Tibial artery (tissue), 4 donors: ENCODE measurements around the gene PRRC2C.

Experiments
- DNase-seq, 2 donors: peaks; one replicate each; pipeline ENCODE4 v3.0.0-alpha.2; 2019
- H3K27ac ChIP-seq, 2 donors: fragments of 200-600 bp; sonication (generic) in 1 of 2; 1 replicate in 1 of 2; 2 replicates in 1 of 2; pipeline ENCODE4 v1.5.1; 2018 to 2019; ENCODE audit warnings: mild to moderate bottlenecking in 1 of 2
- H3K27me3 ChIP-seq, 2 donors: fragments of 200-600 bp; sonication (generic) in 1 of 2; one replicate each; pipeline versions ENCODE4 v1.5.1 to v1.6.0; 2016 to 2019
- H3K36me3 ChIP-seq, 3 donors: fragments of 200-600 bp; sonication (generic) in 2 of 3; one replicate each; pipeline ENCODE4 v1.5.1; 2016 to 2019; ENCODE audit warnings: mild to moderate bottlenecking in 2 of 3
- H3K4me1 ChIP-seq, 4 donors: fragments of 200-600 bp; sonication (generic) in 2 of 4; 1 replicate in 3 of 4; 2 replicates in 1 of 4; pipeline ENCODE4 v1.5.1; 2016 to 2019
- H3K4me3 ChIP-seq, 2 donors: fragments of 200-600 bp; sonication (generic) in 1 of 2; 1 replicate in 1 of 2; 2 replicates in 1 of 2; pipeline ENCODE4 v1.5.1; 2018 to 2019; ENCODE audit warnings: mild to moderate bottlenecking in 2 of 2
- H3K9me3 ChIP-seq, 3 donors: fragments of 200-600 bp; sonication (generic) in 1 of 3; one replicate each; pipeline ENCODE4 v1.5.1; 2016 to 2019
- intact Hi-C: fragments of 100-400 bp; cut with DNase I; formaldehyde crosslinking; loops from one replicate; pipeline ENCODE4 v1.15.0; 2023; ENCODE audit warnings: low total_unique reads
- TF ChIP-seq, protein P1 (sequence below), 2 experiments: fragments of 200-600 bp in 1 of 2; fragments of 450-650 bp in 1 of 2; IDR thresholded peaks; one replicate each; pipeline ENCODE4 v1.5.1; 2017 to 2019; ENCODE audit warnings: antibody characterized with exemption in 2 of 2, mild to moderate bottlenecking in 1 of 2, moderate library complexity in 1 of 2

PRRC2C gene

DNA sequence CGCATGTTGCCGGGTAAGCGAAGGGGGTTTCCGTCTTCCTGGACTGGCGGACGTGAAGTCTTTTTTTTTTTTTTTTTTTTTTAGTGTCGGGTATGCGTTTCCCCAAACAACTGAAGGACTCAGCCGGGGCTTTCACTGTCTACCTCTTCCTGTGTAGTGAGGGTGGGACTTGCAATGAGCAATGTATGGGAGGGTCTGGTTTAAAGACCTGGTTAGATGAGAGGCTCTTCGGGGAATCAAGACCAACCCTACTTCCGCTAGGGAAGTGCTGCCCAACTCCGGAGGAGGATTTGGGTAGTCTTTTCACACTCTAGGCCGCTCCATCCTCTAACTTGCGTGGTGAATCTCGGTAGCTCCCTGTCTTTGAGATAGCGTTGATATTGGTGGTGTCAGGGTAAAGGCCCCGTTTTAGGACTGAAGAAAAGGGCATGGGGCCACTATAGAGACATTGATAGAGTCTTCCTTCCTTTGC, 754 bp downstream of the PRRC2C start:
- intact Hi-C loops, result no loop called here
- TF ChIP-seq, protein P1, sequence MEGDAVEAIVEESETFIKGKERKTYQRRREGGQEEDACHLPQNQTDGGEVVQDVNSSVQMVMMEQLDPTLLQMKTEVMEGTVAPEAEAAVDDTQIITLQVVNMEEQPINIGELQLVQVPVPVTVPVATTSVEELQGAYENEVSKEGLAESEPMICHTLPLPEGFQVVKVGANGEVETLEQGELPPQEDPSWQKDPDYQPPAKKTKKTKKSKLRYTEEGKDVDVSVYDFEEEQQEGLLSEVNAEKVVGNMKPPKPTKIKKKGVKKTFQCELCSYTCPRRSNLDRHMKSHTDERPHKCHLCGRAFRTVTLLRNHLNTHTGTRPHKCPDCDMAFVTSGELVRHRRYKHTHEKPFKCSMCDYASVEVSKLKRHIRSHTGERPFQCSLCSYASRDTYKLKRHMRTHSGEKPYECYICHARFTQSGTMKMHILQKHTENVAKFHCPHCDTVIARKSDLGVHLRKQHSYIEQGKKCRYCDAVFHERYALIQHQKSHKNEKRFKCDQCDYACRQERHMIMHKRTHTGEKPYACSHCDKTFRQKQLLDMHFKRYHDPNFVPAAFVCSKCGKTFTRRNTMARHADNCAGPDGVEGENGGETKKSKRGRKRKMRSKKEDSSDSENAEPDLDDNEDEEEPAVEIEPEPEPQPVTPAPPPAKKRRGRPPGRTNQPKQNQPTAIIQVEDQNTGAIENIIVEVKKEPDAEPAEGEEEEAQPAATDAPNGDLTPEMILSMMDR (IDR thresholded peaks at IDR 0.05), result no peak
- no peak for DNase-seq
- H3K36me3 ChIP-seq, result peaks cover 0 to 5% (median 0%) of the 10 kb centered on the region in 3 donors
- peak overlapping the region; percentile 95 to 97 for H3K4me3 ChIP-seq
- H3K4me1 ChIP-seq, result peaks cover 0 to 51% (median 30%) of the 10 kb centered on the region in 4 donors
- H3K27me3 ChIP-seq, result no peaks in the 10 kb centered on the region
- H3K27ac ChIP-seq, result peak overlapping the region; percentile 98 to 100
- no peaks in the 10 kb centered on the region for H3K9me3 ChIP-seq

DNA sequence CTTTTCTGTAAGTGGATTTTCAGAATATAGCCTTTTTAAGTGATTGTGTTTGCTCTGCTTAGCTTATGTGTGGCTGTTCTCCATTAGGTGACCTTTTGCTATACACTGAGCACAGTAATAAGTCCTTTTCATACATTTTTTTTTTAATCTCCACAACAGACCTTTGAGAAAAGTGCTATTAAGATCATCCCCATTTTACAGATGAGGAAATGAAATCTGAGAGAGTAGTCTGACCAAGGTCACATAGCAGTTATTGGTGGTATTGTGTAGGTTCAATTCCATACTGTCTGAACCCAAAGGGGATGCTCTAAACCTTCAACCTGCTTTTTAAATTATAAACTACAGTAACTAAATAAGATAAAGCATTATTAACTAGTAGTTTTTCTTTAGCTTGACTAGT, 1.7 kb downstream of the PRRC2C start:
- intact Hi-C loops, result no loop called here
- Histone ChIP-seq H3K27ac (peak overlapping the region; percentile 98 to 100), H3K36me3 (peaks cover 0 to 5% (median 0%) of the 10 kb centered on the region in 3 donors), H3K4me3 (peak overlapping the region; percentile 95 to 97), H3K27me3 (no peaks in the 10 kb centered on the region), H3K4me1 (peaks cover 0 to 59% (median 32%) of the 10 kb centered on the region in 4 donors), H3K9me3 (no peaks in the 10 kb centered on the region)
- TF ChIP-seq, protein P1 (IDR thresholded peaks at IDR 0.05), result no peak
- DNase-seq, result no peak

DNA sequence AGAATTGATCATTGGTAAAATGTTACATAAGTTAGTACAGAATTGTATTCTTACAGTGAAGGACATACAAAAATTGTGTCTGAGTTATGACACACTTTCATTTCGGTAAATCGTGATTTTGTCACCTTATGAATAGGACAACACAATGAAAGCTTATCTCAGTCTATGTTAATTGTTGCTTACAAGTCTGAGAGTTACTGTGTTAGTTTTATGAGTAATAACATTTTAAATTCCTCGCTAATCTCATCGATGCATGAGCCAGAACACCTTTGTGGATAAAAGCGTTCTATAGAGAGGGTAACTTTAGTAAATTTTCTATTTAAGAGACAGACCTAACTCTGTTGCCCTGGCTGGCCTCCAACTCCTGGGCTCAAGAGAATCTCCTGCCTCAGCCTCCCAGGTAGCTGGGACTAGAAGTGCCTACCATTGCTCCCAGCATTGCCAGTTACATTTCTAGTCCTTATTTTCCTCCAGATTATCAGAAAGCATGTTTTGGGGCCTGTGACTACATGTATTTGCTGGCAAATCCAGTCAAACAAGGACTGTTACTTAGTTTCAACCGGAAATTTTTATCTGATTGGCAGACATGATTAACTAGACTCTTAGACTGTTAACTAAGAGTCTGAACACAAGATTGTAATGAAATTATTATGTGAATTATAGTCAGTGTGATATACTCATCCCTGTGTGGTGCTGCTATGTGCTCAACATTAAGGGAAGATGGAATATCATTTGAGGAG, 3.0 kb downstream of the PRRC2C start:
- intact Hi-C loops, result no loop called here
- Histone ChIP-seq H3K27me3 (no peaks in the 10 kb centered on the region), H3K9me3 (no peaks in the 10 kb centered on the region), H3K4me1 (peaks cover 0 to 72% (median 42%) of the 10 kb centered on the region in 4 donors), H3K4me3 (no peak overlapping the region), H3K27ac (no peak overlapping the region), H3K36me3 (peaks cover 0 to 5% (median 0%) of the 10 kb centered on the region in 3 donors)
- TF ChIP-seq, protein P1 (IDR thresholded peaks at IDR 0.05), result no peak
- no peak for DNase-seq

DNA sequence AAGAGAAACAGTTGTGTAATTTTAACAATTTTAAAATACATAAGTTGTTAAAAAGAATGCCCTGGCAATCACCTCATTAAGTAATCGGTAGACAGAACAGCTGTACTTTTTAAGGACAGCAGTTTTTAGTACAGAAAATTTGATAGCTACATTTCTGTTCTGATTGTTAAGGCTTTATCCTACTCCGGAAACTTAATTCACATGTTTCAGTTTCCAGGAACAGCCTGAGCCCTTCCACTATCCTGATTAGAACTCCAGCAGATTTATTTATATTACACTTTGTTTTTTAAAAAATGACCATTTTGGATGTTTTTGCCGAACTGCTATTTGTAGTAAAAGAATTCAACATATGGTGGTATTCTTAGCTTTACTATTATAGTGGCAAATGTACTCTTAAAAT, 8.7 kb downstream of the PRRC2C start:
- peaks cover 5 to 93% (median 36%) of the 10 kb centered on the region in 4 donors for H3K4me1 ChIP-seq
- H3K27me3 ChIP-seq, result no peaks in the 10 kb centered on the region
- H3K9me3 ChIP-seq, result no peaks in the 10 kb centered on the region
- no peak overlapping the region for H3K27ac ChIP-seq
- intact Hi-C loops, result no loop called here
- peaks cover 0 to 5% (median 0%) of the 10 kb centered on the region in 3 donors for H3K36me3 ChIP-seq
- H3K4me3 ChIP-seq, result no peak overlapping the region
- no peak for DNase-seq
- TF ChIP-seq, protein P1 (IDR thresholded peaks at IDR 0.05), result no peak

DNA sequence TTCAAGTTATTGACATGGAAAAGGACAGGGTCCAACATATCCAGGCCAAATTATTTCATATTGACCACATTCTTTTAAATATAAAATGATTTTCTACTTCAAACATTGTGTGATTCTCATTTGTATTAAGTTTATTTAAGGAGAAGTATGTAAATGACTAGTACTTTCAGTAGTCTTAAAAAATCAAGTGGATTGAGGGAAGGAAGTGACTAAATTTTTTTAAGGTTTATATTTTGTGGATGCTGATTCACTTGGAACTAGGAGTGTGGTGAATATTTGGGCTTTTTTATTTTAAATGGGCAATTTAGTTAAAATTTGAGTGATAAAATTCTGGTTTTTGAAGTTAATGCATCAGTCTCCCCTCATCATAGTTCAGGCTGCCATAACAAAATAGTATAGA, 10.1 kb downstream of the PRRC2C start:
- H3K4me1 ChIP-seq, result peaks cover 5 to 82% (median 31%) of the 10 kb centered on the region in 4 donors
- no peak overlapping the region for H3K4me3 ChIP-seq
- no peaks in the 10 kb centered on the region for H3K9me3 ChIP-seq
- no peak for DNase-seq
- no peak overlapping the region for H3K27ac ChIP-seq
- H3K36me3 ChIP-seq, result no peaks in the 10 kb centered on the region
- no peaks in the 10 kb centered on the region for H3K27me3 ChIP-seq
- intact Hi-C loops, result no loop called here
- TF ChIP-seq, protein P1 (IDR thresholded peaks at IDR 0.05), result no peak
